GM21515 (cell line): ENCODE data around the gene LDLRAP1.
"Not testable (repeated sequence)": the region's sequence is repeated elsewhere in the genome, so short reads cannot be mapped to it uniquely, and the experiment has no call there.

ENCODE experiments used
- ATAC-seq: cut with Tn5 transposase; IDR thresholded peaks from one replicate; pipeline ENCODE4 v1.9.1; 2021; ENCODE audit not compliant: unreplicated experiment

LDLRAP1 gene

GRCh38 chr1:25572708-25573590 is 29.5 kb downstream of the LDLRAP1 start:
- no peak for ATAC-seq

- no peak for ATAC-seq
Observed at GRCh38 chr1:25573591-25573930, 30.2 kb downstream of the LDLRAP1 start.

GRCh38 chr1:25573961-25574360 is 30.6 kb downstream of the LDLRAP1 start:
- no peak for ATAC-seq

- ATAC-seq: no peak
Observed at GRCh38 chr1:25575191-25575590, 31.8 kb downstream of the LDLRAP1 start.

GRCh38 chr1:25576459-25577133 is 33.2 kb downstream of the LDLRAP1 start:
- ATAC-seq: no peak

- ATAC-seq: no peak
Observed at GRCh38 chr1:25577134-25577920, 33.9 kb downstream of the LDLRAP1 start.

GRCh38 chr1:25579292-25580252 is 36.2 kb downstream of the LDLRAP1 start:
- ATAC-seq: no peak

GRCh38 chr1:25580927-25581326 is 37.5 kb downstream of the LDLRAP1 start:
- no peak for ATAC-seq

GRCh38 chr1:25581764-25582163 is 38.4 kb downstream of the LDLRAP1 start:
- ATAC-seq: no peak

GRCh38 chr1:25583519-25584370 is 40.3 kb downstream of the LDLRAP1 start:
- ATAC-seq: no peak

GRCh38 chr1:25586181-25586588 is 42.8 kb downstream of the LDLRAP1 start:
- ATAC-seq: no peak

GRCh38 chr1:25587290-25587689 is 43.9 kb downstream of the LDLRAP1 start:
- ATAC-seq: no peak

GRCh38 chr1:25588224-25588623 is 44.8 kb downstream of the LDLRAP1 start:
- ATAC-seq: not testable (repeated sequence)

GRCh38 chr1:25588786-25589185 is 45.4 kb downstream of the LDLRAP1 start:
- ATAC-seq: not testable (repeated sequence)

- ATAC-seq: no peak
Observed at GRCh38 chr1:25590096-25590824, 46.9 kb downstream of the LDLRAP1 start.

- no peak for ATAC-seq
Observed at GRCh38 chr1:25593861-25594260, 50.5 kb downstream of the LDLRAP1 start.

GRCh38 chr1:25594971-25595370 is 51.6 kb downstream of the LDLRAP1 start:
- no peak for ATAC-seq

- ATAC-seq: not testable (repeated sequence)
Observed at GRCh38 chr1:25596641-25597040, 53.2 kb downstream of the LDLRAP1 start.

- ATAC-seq: no peak
Observed at GRCh38 chr1:25598879-25599278, 55.5 kb downstream of the LDLRAP1 start.
